ENCODE measurements around the gene TMEM37.

Gene TMEM37

GRCh38 chr2:119419065-119419464 is 12.6 kb upstream of the TMEM37 start:
- no peak for DNase-seq

- no peak for DNase-seq
Observed at GRCh38 chr2:119419803-119420508, 11.7 kb upstream of the TMEM37 start.

- DNase-seq, result no peak
Observed at GRCh38 chr2:119421304-119421703, 10.3 kb upstream of the TMEM37 start.

GRCh38 chr2:119421741-119422140 is 9.9 kb upstream of the TMEM37 start:
- DNase-seq, result no peak

GRCh38 chr2:119422360-119423107 is 9.1 kb upstream of the TMEM37 start:
- DNase-seq, result no peak

- DNase-seq, result no peak
Observed at GRCh38 chr2:119423108-119423444, 8.6 kb upstream of the TMEM37 start.

GRCh38 chr2:119423811-119424210 is 7.8 kb upstream of the TMEM37 start:
- DNase-seq, result no peak

- DNase-seq, result no peak
Observed at GRCh38 chr2:119424284-119425118, 7.2 kb upstream of the TMEM37 start.

GRCh38 chr2:119425119-119425405 is 6.6 kb upstream of the TMEM37 start:
- DNase-seq, result no peak

GRCh38 chr2:119425620-119426395 is 5.8 kb upstream of the TMEM37 start:
- DNase-seq, result no peak

GRCh38 chr2:119426396-119426675 is 5.3 kb upstream of the TMEM37 start:
- no peak for DNase-seq

GRCh38 chr2:119426801-119427395 is 4.8 kb upstream of the TMEM37 start:
- no peak for DNase-seq

GRCh38 chr2:119427756-119428155 is 3.9 kb upstream of the TMEM37 start:
- no peak for DNase-seq

- DNase-seq, result no peak
Observed at GRCh38 chr2:119428488-119429224, 3.0 kb upstream of the TMEM37 start.

- DNase-seq, result no peak
Observed at GRCh38 chr2:119429225-119429981, 2.3 kb upstream of the TMEM37 start.

- DNase-seq, result no peak
Observed at GRCh38 chr2:119430023-119430498, 1.6 kb upstream of the TMEM37 start.

GRCh38 chr2:119431976-119432850 is 559 bp downstream of the TMEM37 start:
- DNase-seq, result no peak

GRCh38 chr2:119432851-119433522 is 1.3 kb downstream of the TMEM37 start:
- no peak for DNase-seq

GRCh38 chr2:119433636-119434327 is 2.1 kb downstream of the TMEM37 start:
- DNase-seq, result no peak

Data from stimulated activated CD4-positive, alpha-beta T cell treated with anti-CD3 and anti-CD28 coated beads, Interleukin-2, amount 100 ng/mL, for 24 hours (primary cell).